ENCODE data around the gene BLVRB. TPM values are rescaled to one million over a fixed set of nuclear protein-coding genes. Genes with fewer than 3 reads are reported as not detected.

Gene BLVRB
- total RNA-seq, 1 experiment from 2014 or later = 35.1 TPM

- TF ChIP-seq USF2 (CRISPR knock-in tag; IDR thresholded peaks at IDR 0.05) = no peak
- TF ChIP-seq JUN (CRISPR knock-in tag; IDR thresholded peaks at IDR 0.05) = no peak
- TF ChIP-seq GABPB1 (CRISPR knock-in tag; IDR thresholded peaks at IDR 0.05) = no peak
- no peak for TF ChIP-seq SMAD4 (CRISPR knock-in tag; IDR thresholded peaks at IDR 0.05)
Measured at GRCh38 chr19:40507892-40508291, 42.3 kb upstream of the BLVRB start (continued).

- Mint-ChIP-seq H3K36me3 (no peaks in the 10 kb centered on the region), H3K4me3 (no peak overlapping the region), H3K27me3 (ENCODE audit: low read depth) (peaks cover 83% of the 10 kb centered on the region), H3K27ac (no peak overlapping the region), H3K4me1 (no peaks in the 10 kb centered on the region), H3K9me3 (no peaks in the 10 kb centered on the region)
- DNase-seq (ENCODE audit: low spot score) (no peak), ATAC-seq (no peak)
- CTCF ChIA-PET = interaction anchor here (0.8 to 1.4 kb wide), 8 partner anchors 13 to 96 kb away, joined by 3 to 7 read pairs (median 4); no protein-coding TSS in a partner anchor
- POLR2A ChIA-PET = interaction anchor here (0.5 kb wide), 1 partner anchor 13 kb away, joined by 3 read pairs; no protein-coding TSS in a partner anchor
- TF ChIP-seq CTCF (IDR thresholded peaks at IDR 0.05) (no peak), ZNF423 (CRISPR knock-in tag; IDR thresholded peaks at IDR 0.05) (no peak), ARID4B (CRISPR knock-in tag; IDR thresholded peaks at IDR 0.05; ENCODE audit: borderline replicate concordance) (no peak)
Measured at GRCh38 chr19:40506099-40506498, 40.6 kb upstream of the BLVRB start.

- H3K36me3 Mint-ChIP-seq = no peaks in the 10 kb centered on the region
- H3K4me3 Mint-ChIP-seq = no peak overlapping the region
- no peaks in the 10 kb centered on the region for H3K4me1 Mint-ChIP-seq
- ATAC-seq = peak; percentile 63
- CTCF ChIA-PET = interaction anchor here (1.0 to 2.4 kb wide), 13 partner anchors 9 to 155 kb away, joined by 3 to 20 read pairs (median 5); partner anchors contain the start of genes C19orf47 and PLD3
- H3K27ac Mint-ChIP-seq = no peak overlapping the region
- no peak for TF ChIP-seq NR2C2 (CRISPR knock-in tag; IDR thresholded peaks at IDR 0.05)
- TF ChIP-seq USF2 (CRISPR knock-in tag; IDR thresholded peaks at IDR 0.05) = no peak
- no peak for TF ChIP-seq ATF2 (CRISPR knock-in tag; IDR thresholded peaks at IDR 0.05; ENCODE audit: borderline replicate concordance, low read depth)
- no peak for TF ChIP-seq GRHL2 (CRISPR knock-in tag; IDR thresholded peaks at IDR 0.05; ENCODE audit: insufficient replicate concordance, severe bottlenecking)
- TF ChIP-seq MXD4 (CRISPR knock-in tag; IDR thresholded peaks at IDR 0.05; ENCODE audit: borderline replicate concordance) = no peak
- POLR2A ChIA-PET = no interaction called here
- peak; percentile 29 for DNase-seq (ENCODE audit: low spot score)
- peaks cover 64% of the 10 kb centered on the region for H3K27me3 Mint-ChIP-seq (ENCODE audit: low read depth)
- no peaks in the 10 kb centered on the region for H3K9me3 Mint-ChIP-seq
Measured at GRCh38 chr19:40503320-40503695, 37.8 kb upstream of the BLVRB start.
